Activated CD4-positive, alpha-beta T cell treated with anti-CD3 and anti-CD28 coated beads for 48 hours (primary cell): Measurements from ENCODE around the gene SLC26A4.

ENCODE experiments used
- DNase-seq: peaks from one replicate; pipeline ENCODE4 v3.0.0-alpha.2; 2020

The SLC26A4 gene

GRCh38 chr7:107754642-107755041 lies 94.0 kb downstream of the SLC26A4 start:
- DNase-seq, result no peak

- no peak for DNase-seq
These were observed 98.0 kb downstream of the SLC26A4 start for GRCh38 chr7:107758667-107759066.

- no peak for DNase-seq
These were observed 106.8 kb downstream of the SLC26A4 start for GRCh38 chr7:107767391-107767790.
